ENCODE results near the gene PRDM4.
"Not testable (repeated sequence)": the region's sequence is repeated elsewhere in the genome, so short reads cannot be mapped to it uniquely, and the experiment has no call there.

The PRDM4 gene

DNA sequence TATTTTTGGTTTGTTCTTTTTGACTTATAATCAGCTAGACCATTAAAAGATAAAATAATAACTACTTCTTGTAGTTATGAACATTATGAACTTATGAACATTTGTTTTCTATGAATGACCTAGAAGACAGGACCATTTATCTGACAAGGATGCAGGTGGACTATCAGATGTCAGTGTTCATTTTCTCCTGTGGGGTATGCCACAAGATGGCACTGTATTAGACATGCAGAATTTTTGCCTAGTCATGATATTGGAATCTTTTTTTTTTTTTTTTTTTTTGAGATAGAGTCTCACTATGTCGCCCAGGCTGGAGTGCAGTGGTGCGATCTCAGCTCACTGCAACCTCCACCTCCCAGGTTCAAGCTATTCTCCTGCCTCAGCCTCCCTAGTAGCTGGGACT, 65.2 kb downstream of the PRDM4 start:
- not testable (repeated sequence) for DNase-seq (ENCODE audit: low read depth)

DNA sequence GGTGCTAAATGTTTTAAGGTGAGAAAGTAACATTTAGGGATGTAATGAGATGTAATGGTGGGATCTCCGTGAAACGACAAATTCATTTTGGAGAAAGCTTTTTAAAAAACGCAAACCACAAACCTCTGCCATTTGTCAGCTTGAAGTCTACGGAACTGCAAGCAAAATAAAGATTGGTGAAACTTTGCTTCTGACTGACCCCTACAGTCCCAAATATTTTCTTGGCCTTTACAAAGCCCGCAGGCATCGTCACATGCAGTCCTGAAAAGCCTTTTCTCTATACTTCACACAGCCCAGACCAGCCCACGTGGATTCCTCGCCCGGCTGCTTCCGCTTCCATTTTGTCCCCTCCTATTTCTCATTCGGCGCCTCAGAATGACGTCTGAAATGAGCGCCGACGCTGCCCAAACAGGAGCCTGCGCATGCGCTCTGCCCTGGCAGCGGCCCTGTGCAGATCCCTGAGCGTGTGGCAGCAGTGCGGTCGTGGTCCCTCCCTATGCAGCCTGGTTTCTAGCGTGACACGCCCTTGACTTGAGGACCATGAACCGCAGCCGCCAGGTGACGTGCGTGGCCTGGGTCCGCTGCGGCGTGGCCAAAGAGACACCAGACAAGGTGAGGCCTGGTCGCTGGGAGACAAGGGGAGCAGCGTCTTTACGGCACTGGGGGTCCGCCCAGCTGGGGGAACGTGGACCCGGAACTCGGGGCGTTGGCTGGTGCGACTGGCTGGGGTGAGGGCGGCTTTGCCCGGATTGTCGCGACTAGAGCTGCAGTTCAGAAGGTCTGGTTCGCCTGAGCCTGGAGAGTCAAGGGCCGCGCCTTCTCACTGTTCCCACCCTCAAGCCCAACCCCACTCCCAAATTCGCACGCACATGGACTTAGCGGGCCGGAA, 75.3 kb downstream of the PRDM4 start, which contains the start of gene PWP1:
TSS of gene PWP1 (plus strand) at position 440 of the 889 bp plus-strand sequence. CDS start at position 541, 101 bp downstream.
- DNase-seq (ENCODE audit: low read depth) = peak; percentile 95

DNA sequence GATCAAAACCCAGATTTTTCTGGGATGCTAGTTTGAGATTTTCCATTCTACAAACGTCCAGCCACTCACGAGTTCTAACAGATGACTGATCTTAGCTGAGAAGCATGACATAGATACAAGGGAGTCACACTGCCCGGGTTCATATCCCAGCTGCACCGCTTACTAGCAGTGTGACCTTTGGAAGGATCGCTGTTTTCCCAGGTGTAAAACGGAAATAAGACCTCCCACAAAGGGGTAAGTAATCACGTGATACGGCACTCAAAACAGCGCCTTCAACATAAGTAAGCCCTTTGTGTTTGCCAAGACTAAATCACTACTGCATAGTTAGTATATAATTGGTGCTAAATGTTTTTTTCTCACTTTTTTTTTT, 76.0 kb downstream of the PRDM4 start:
- no peak for DNase-seq (ENCODE audit: low read depth)

DNA sequence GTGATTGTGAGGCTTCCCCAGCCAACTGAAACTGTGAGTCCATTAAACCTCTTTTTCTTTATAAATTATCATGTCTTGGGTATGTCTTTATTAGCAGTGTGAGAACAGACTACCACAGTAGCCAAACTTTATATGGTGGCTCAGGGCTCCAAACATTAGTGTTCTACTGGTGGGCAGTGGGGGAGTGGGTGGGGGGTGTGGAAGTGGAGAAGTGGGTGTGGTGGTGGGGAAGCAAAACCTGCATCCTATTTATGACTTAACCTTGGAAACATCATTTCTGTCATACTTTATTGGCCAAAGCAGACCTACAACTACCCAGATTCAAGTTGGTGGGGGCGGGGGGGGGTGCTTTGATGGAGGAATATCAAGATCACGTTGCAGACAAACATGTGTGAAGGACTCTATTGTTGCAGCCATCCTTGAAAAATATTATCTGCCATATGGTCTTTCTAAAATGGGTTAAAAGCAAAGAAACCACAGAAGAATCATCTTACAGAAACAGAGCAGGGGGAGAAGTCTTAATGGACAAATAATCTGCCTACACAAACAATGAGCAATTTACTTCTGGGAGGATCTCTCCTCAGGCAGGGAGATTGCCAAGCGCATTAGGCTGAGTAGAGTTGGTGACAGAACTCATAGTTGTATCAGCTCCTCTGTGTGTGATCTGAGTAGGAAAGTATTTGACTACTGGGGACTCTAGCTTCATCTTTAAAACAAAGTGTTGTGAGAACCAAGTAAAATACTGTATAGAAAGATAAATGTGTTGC, 76.7 kb downstream of the PRDM4 start:
- no peak for DNase-seq (ENCODE audit: low read depth)

Data from stimulated activated CD8-positive, alpha-beta memory T cell treated with anti-CD3 and anti-CD28 coated beads, Interleukin-15, amount 100 ng/mL, for 24 hours (primary cell).